HepG2 (cell line): ENCODE measurements around the gene KRTAP5-10. TPM values are rescaled to one million over a fixed set of nuclear protein-coding genes. Genes with fewer than 3 reads are reported as not detected.
A peak's percentile ranks its signal among the peaks of the same experiment; 100 is the strongest.
"Not testable (repeated sequence)": the region's sequence is repeated elsewhere in the genome, so short reads cannot be mapped to it uniquely, and the experiment has no call there.

Experiments
- ATAC-seq: fragments of 200-7000 bp; cut with Tn5 transposase; 3 replicates; pipeline ENCODE4 v1.9.1; 2020; ENCODE audit warnings: mild to moderate bottlenecking, moderate library complexity
- BruUV-seq: library from RNA; stranded (reverse); fragments of 400-500 nt; replicated peaks from 2 replicates; lab custom pipeline; 2021; lab: Mats Ljungman, UMichigan
- CTCF ChIA-PET: fragments of 300-600 bp; formaldehyde crosslinking; extraction: SDS; loops from one replicate; lab custom pipeline; 2021; ENCODE audit warnings: low total read pairs, inconsistent platforms, low intra/inter-chr PET ratio; lab: Yijun Ruan, JAX
- POLR2A ChIA-PET: fragments of 350-600 bp; sonication (Branson Sonifier 250); formaldehyde crosslinking; loops from one replicate; lab custom pipeline; 2020; ENCODE audit warnings: antibody characterized with exemption, inconsistent platforms; lab: Yijun Ruan, JAX
- DNase-seq: peaks from one replicate; pipeline ENCODE4 v3.0.0-alpha.2; 2015; ENCODE audit warnings: low spot score
- FAIRE-seq: peaks from 3 replicates; lab custom pipeline; 2011; peaks lifted over from hg19 to GRCh38; lab: Jason Lieb, UNC
- H2AFZ ChIP-seq: one replicate; pipeline ENCODE4 v1.6.1; 2011; ENCODE audit warnings: low read length, inconsistent platforms
- H3K27ac ChIP-seq: fragments of 300-600 bp; 3 replicates; pipeline ENCODE4 v1.8.0; 2011; ENCODE audit warnings: mixed run types, mild to moderate bottlenecking, mixed read lengths, low read length, inconsistent platforms; ENCODE audit not compliant: insufficient read depth; ENCODE audit errors: extremely low read length
- H3K27me3 ChIP-seq, 2 experiments: fragments of 200-600 bp in 1 of 2; 2 replicates in 1 of 2; 3 replicates in 1 of 2; pipeline versions ENCODE4 v1.6.0 to v1.8.0; 2011; ENCODE audit warnings: low read length in 2 of 2, mild to moderate bottlenecking in 2 of 2, moderate library complexity in 2 of 2, inconsistent platforms in 1 of 2; ENCODE audit not compliant: insufficient read depth in 2 of 2, control insufficient read depth in 1 of 2
- H3K36me3 ChIP-seq, 2 experiments: fragments of 200-600 bp in 1 of 2; replicated peaks in 1 of 2; 2 replicates in 1 of 2; 3 replicates in 1 of 2; pipeline versions ENCODE4 v1.5.1 to v1.8.0; 2011; ENCODE audit warnings: low read length in 2 of 2, inconsistent platforms in 1 of 2; ENCODE audit not compliant: insufficient read depth in 2 of 2, control insufficient read depth in 1 of 2
- H3K4me1 ChIP-seq: 2 replicates; pipeline ENCODE4 v1.5.1; 2012; ENCODE audit warnings: low read length, inconsistent platforms; ENCODE audit not compliant: insufficient read depth
- H3K4me2 ChIP-seq: 2 replicates; pipeline ENCODE4 v1.6.0; 2011; ENCODE audit warnings: low read depth, low read length, inconsistent platforms
- H3K4me3 ChIP-seq, 3 experiments: fragments of 200-600 bp in 1 of 3; sonication (generic), shearing (Covaris generic) in 1 of 3; replicated peaks in 1 of 3; 2 replicates each; pipeline ENCODE4 v1.5.1; 2011 to 2016; ENCODE audit warnings: low read length in 3 of 3, inconsistent platforms in 2 of 3, low read depth in 2 of 3, mild to moderate bottlenecking in 2 of 3, control low read depth in 1 of 3, mixed read lengths in 1 of 3; ENCODE audit not compliant: insufficient read depth in 1 of 3
- H3K79me2 ChIP-seq: one replicate; pipeline ENCODE4 v1.6.1; 2011; ENCODE audit warnings: low read length, inconsistent platforms; ENCODE audit not compliant: insufficient read depth
- H3K9ac ChIP-seq: 2 replicates; pipeline ENCODE4 v1.6.0; 2011; ENCODE audit warnings: mild to moderate bottlenecking, low read depth, low read length, inconsistent platforms; ENCODE audit not compliant: insufficient read depth
- H3K9me3 ChIP-seq: 2 replicates; pipeline ENCODE4 v1.5.1; 2012; ENCODE audit warnings: mild to moderate bottlenecking, low read length
- H4K20me1 ChIP-seq: 2 replicates; pipeline ENCODE4 v1.6.0; 2011; ENCODE audit warnings: inconsistent platforms, mild to moderate bottlenecking, low read length, moderate library complexity; ENCODE audit not compliant: insufficient read depth
- HNF4A ChIP-seq: sonication (generic); formaldehyde crosslinking; IDR thresholded peaks from 2 replicates; pipeline ENCODE4 v1.4.0; 2020; ENCODE audit warnings: missing genetic modification reagents
- LCORL ChIP-seq, 2 experiments: fragments of 450-650 bp in 1 of 2; sonication (generic) in 1 of 2; formaldehyde crosslinking in 1 of 2; IDR thresholded peaks; 2 replicates each; pipeline versions ENCODE4 v1.5.0 to v1.6.1; 2017 to 2020; ENCODE audit warnings: antibody characterized with exemption in 1 of 2, missing genetic modification reagents in 1 of 2
- SRSF1 ChIP-seq: fragments of 200-400 bp; formaldehyde crosslinking; optimal IDR thresholded peaks from 2 replicates; pipeline ENCODE3; 2017; ENCODE audit warnings: mild to moderate bottlenecking, low read depth, low read length, moderate library complexity
- WGBS: methylation state at CpG from one replicate; pipeline ENCODE4 v1.1.6; 2017; ENCODE audit warnings: low lambda C conversion rate; 5-methylcytosine and 5-hydroxymethylcytosine counted together
- in situ Hi-C: cut with HindIII; loops from 2 replicates; pipeline ENCODE4 v1.10.0; 2017; ENCODE audit warnings: low pct_unique_long_range_greater_than_20kb; ENCODE audit not compliant: extremely low pct_ligation_motif_present
- intact Hi-C: fragments of 100-400 bp; cut with micrococcal nuclease; formaldehyde crosslinking; loops from one replicate; pipeline ENCODE4 v1.10.0; 2022; ENCODE audit not compliant: unreplicated experiment
- polyA plus RNA-seq, 8 experiments: library from polyadenylated mRNA; depleted of rRNA in 3 of 8; stranded (reverse) in 7 of 8; unstranded in 1 of 8; fragments of >200 nt; fragmentation: Illumina TruSeq in 4 of 8; extraction: Trizol in 4 of 8; gene quantifications; 2 replicates each; pipeline versions ENCODE4 v1.2.1 to v1.2.3, GENCODE V29; 2011 to 2016; ENCODE audit warnings: low read depth in 4 of 8, missing spikeins in 1 of 8, mixed read lengths in 1 of 8; ENCODE audit not compliant: insufficient read depth in 1 of 8
- total RNA-seq, 5 experiments: library from RNA; depleted of rRNA; stranded (reverse); fragments of >200 nt; fragmentation: Illumina TruSeq; extraction: Trizol; gene quantifications; 2 replicates each; pipeline ENCODE4 v1.2.3, GENCODE V29; 2016; ENCODE audit warnings: low read depth in 1 of 5

The KRTAP5-10 gene
- total and polyA plus RNA-seq, 2 of the 13 experiments (the other 11 are each of a cell fraction or from before 2014, with no cell fraction given), result not detected

DNA sequence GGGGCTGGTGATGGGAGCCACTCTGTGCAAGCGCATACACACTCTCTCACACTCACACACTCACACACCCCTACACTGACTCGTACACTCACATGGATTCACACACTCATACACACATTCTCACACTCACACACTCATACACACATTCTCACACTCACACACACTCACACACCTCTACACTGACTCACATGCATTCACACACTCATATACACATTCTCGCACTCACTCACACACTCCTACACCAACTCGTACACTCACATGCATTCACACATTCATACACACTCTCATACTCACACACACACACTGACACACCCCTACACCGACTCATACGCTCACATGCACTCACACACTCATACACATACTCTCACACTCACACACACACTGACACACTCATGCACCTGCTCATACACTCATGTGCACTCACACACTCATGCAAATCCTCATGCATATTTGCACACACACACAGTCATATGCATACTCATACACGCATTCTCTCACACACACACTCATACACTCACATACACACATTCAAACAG, 12.2 kb downstream of the KRTAP5-10 start (continued):
- TF ChIP-seq LCORL (IDR thresholded peaks at IDR 0.05) (0 out of 2 replicates have a peak, but pooled peaks have one; percentile 36), LCORL (CRISPR knock-in tag; IDR thresholded peaks at IDR 0.05) (no peak), HNF4A (CRISPR knock-in tag) (no peak), SRSF1 (no peak)
- TF ChIP-seq, all 625 proteins: peak for 7

DNA sequence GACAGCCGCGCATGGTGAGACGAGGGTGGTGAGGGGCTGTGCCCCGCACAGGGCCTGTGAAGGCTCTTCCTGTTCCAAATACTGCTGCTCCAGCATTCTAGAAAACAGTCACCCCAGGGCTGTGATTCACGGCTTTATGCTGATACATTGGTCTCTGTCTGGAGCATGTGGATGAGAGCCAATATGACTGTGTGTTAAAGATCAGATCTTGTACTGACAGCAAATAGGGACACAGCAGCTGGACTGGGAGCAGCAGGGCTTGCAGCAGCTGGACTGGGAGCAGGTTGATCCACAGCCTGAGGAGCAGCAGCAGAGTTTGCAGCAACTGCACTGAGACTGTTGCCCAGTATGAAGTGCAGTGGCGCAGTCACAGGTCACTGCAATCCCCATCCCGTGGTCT, 14.2 kb downstream of the KRTAP5-10 start:
- H3K79me2 ChIP-seq, H4K20me1 ChIP-seq, H3K4me2 ChIP-seq, DNase-seq, H3K36me3 ChIP-seq, BruUV-seq, in situ Hi-C loops, CTCF ChIA-PET, FAIRE-seq, H3K4me3 ChIP-seq, intact Hi-C loops, H3K9me3 ChIP-seq, H2AFZ ChIP-seq, H3K9ac ChIP-seq, H3K27ac ChIP-seq: not testable (repeated sequence)
- WGBS, result 57% methylated on average over 4 of the region's 7 CpGs
- peaks cover 7 to 21% of the 10 kb centered on the region in 2 experiments; a peak in 4 of 5 replicates for H3K27me3 ChIP-seq
- POLR2A ChIA-PET, result interaction anchor here (1.0 kb wide), 1 partner anchor 10 kb away, joined by 5 read pairs; no protein-coding TSS in a partner anchor
- ATAC-seq, result peak; percentile 26; the same call in 2 of the 3 replicates
- H3K4me1 ChIP-seq, result peaks cover 19% of the 10 kb centered on the region
